Gastrocnemius medialis (tissue), 4 donors: ENCODE results near the gene GDA.

ENCODE experiments used
- POLR2A ChIP-seq, 2 donors: fragments of 450-650 bp; IDR thresholded peaks; one replicate each; pipeline ENCODE4 v1.6.1; 2017; ENCODE audit warnings: antibody characterized with exemption in 2 of 2, mild to moderate bottlenecking in 2 of 2, moderate library complexity in 2 of 2
- TF ChIP-seq, protein P1 (sequence below), 5 experiments: fragments of 450-650 bp in 3 of 5; fragments of 200-600 bp in 2 of 5; sonication (generic) in 2 of 5; IDR thresholded peaks in 4 of 5; conservative IDR thresholded peaks in 1 of 5; 1 replicate in 4 of 5; 2 replicates in 1 of 5; pipeline ENCODE4 v1.5.1; 2016 to 2019; ENCODE audit warnings: antibody characterized with exemption in 5 of 5, mild to moderate bottlenecking in 3 of 5, moderate library complexity in 3 of 5

DNA sequence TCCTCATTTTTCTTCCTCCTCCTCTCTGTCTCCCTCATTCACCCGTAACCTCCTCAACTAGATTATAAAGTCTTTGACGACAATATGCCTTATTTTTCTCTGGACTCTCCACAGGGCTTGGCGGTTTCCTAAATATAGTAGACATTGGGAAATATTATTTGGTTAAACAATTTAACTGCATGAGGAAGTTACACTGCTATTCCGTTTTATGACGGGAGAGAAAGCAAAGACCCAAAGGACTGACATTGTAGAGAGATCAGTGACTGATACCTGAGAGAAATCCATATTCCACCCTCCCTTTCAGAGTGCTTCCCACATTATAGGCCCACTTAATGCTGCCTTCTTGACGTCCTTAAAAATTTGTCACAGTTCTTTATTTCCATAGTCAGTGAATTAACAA lies 51.2 kb downstream of the GDA start:
- TF ChIP-seq, protein P1, sequence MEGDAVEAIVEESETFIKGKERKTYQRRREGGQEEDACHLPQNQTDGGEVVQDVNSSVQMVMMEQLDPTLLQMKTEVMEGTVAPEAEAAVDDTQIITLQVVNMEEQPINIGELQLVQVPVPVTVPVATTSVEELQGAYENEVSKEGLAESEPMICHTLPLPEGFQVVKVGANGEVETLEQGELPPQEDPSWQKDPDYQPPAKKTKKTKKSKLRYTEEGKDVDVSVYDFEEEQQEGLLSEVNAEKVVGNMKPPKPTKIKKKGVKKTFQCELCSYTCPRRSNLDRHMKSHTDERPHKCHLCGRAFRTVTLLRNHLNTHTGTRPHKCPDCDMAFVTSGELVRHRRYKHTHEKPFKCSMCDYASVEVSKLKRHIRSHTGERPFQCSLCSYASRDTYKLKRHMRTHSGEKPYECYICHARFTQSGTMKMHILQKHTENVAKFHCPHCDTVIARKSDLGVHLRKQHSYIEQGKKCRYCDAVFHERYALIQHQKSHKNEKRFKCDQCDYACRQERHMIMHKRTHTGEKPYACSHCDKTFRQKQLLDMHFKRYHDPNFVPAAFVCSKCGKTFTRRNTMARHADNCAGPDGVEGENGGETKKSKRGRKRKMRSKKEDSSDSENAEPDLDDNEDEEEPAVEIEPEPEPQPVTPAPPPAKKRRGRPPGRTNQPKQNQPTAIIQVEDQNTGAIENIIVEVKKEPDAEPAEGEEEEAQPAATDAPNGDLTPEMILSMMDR (IDR thresholded peaks at IDR 0.05 in 4 of 5, conservative IDR thresholded peaks at IDR 0.05 in 1 of 5), result no peak
- TF ChIP-seq POLR2A (IDR thresholded peaks at IDR 0.05), result no peak
